Left colon (tissue), 2 donors: ENCODE measurements around the gene MAP3K2. TPM values are rescaled to one million over a fixed set of nuclear protein-coding genes. Genes with fewer than 3 reads are reported as not detected.

ENCODE experiments used
- ATAC-seq: fragments of 200-7000 bp; cut with Tn5 transposase; one replicate; pipeline ENCODE4 v1.9.1; 2020; ENCODE audit warnings: mild to moderate bottlenecking, moderate library complexity
- DNase-seq, 2 donors: peaks; one replicate each; pipeline ENCODE4 v3.0.0-alpha.2; 2020
- intact Hi-C, 2 donors: fragments of 100-400 bp; cut with DNase I in 1 of 2; cut with micrococcal nuclease in 1 of 2; formaldehyde crosslinking; loops; one replicate each; pipeline versions ENCODE4 v1.11.2 to v1.14.0; 2022; cut with DNase I, micrococcal nuclease
- total RNA-seq, 2 donors: library from RNA; stranded (reverse); fragmentation: NEBNext Ultra II Directional; extraction: Animal tissue kit (Norgen Biotek cat#: 25700); gene quantifications; one replicate each; pipeline ENCODE4 v1.2.1, GENCODE V29; 2021
- donor health status: DM: no; HTN: no; CAD: no.
- donor health status: DM: yes; HTN: yes; CAD: no.

MAP3K2 gene
- total RNA-seq, 2 donors from 2014 or later: 73.1 to 81.7 TPM

- ATAC-seq (no peak), DNase-seq (no peak)
- intact Hi-C loops: no loop called here
Observed at GRCh38 chr2:127389778-127390435, 2.1 kb upstream of the MAP3K2 start.

- ATAC-seq (no peak), DNase-seq (no peak)
- intact Hi-C loops: no loop called here
Observed at GRCh38 chr2:127388423-127389164, 819 bp upstream of the MAP3K2 start.

- DNase-seq (peak; percentile 87 to 88), ATAC-seq (peak; percentile 79)
- intact Hi-C loops: no loop called here
Observed at GRCh38 chr2:127386764-127387654, 766 bp downstream of the MAP3K2 start.

- DNase-seq (no peak), ATAC-seq (no peak)
- intact Hi-C loops: no loop called here
Observed at GRCh38 chr2:127386246-127386645, 1.5 kb downstream of the MAP3K2 start.

GRCh38 chr2:127384529-127384928, 3.2 kb downstream of the MAP3K2 start:
- DNase-seq (no peak), ATAC-seq (no peak)
- intact Hi-C loops: no loop called here

GRCh38 chr2:127382831-127383230, 4.9 kb downstream of the MAP3K2 start:
- DNase-seq (no peak), ATAC-seq (no peak)
- intact Hi-C loops: no loop called here

- intact Hi-C loops: no loop called here
- DNase-seq: no peak
- ATAC-seq: no peak
Observed at GRCh38 chr2:127381762-127382161, 6.0 kb downstream of the MAP3K2 start.

GRCh38 chr2:127379712-127380355, 7.9 kb downstream of the MAP3K2 start:
- no peak for ATAC-seq
- intact Hi-C loops: no loop called here
- DNase-seq: no peak

GRCh38 chr2:127378720-127379119, 9.1 kb downstream of the MAP3K2 start:
- DNase-seq: no peak
- intact Hi-C loops: no loop called here
- no peak for ATAC-seq

- ATAC-seq (no peak), DNase-seq (no peak)
- intact Hi-C loops: no loop called here
Observed at GRCh38 chr2:127377262-127377661, 10.5 kb downstream of the MAP3K2 start.

GRCh38 chr2:127376257-127376656, 11.5 kb downstream of the MAP3K2 start:
- DNase-seq (no peak), ATAC-seq (no peak)
- intact Hi-C loops: no loop called here

- DNase-seq (no peak), ATAC-seq (peak; percentile 38)
- intact Hi-C loops: no loop called here
Observed at GRCh38 chr2:127373362-127374083, 14.3 kb downstream of the MAP3K2 start.

- DNase-seq (no peak), ATAC-seq (no peak)
- intact Hi-C loops: no loop called here
Observed at GRCh38 chr2:127371037-127371436, 16.7 kb downstream of the MAP3K2 start.

GRCh38 chr2:127370010-127370409, 17.8 kb downstream of the MAP3K2 start:
- intact Hi-C loops: no loop called here
- ATAC-seq (no peak), DNase-seq (no peak)

GRCh38 chr2:127365211-127365643, 22.5 kb downstream of the MAP3K2 start:
- intact Hi-C loops: no loop called here
- no peak for DNase-seq
- peak; percentile 26 for ATAC-seq

GRCh38 chr2:127362971-127363370, 24.8 kb downstream of the MAP3K2 start:
- DNase-seq: no peak
- ATAC-seq: no peak
- intact Hi-C loops: no loop called here

GRCh38 chr2:127361929-127362885, 25.6 kb downstream of the MAP3K2 start:
- ATAC-seq (no peak), DNase-seq (no peak)
- intact Hi-C loops: no loop called here
